Measurements from ENCODE around the gene TMEM214. TPM values are rescaled to one million over a fixed set of nuclear protein-coding genes. Genes with fewer than 3 reads are reported as not detected.

The TMEM214 gene
- total RNA-seq, 4 donors from 2014 or later: 26.7 to 47.7 (median 35.3) TPM

GRCh38 chr2:27021253-27022049 lies 11.3 kb upstream of the TMEM214 start:
- WGBS: 84% methylated on average over 11 of the region's 11 CpGs
- Histone ChIP-seq H3K27me3 (no peaks in the 10 kb centered on the region), H3K4me3 (no peak overlapping the region), H3K36me3 (peaks cover 8 to 46% (median 45%) of the 10 kb centered on the region in 4 donors), H3K27ac (replicated peaks in 1 of 4) (no peak overlapping the region), H3K4me1 (peaks cover 6 to 23% (median 16%) of the 10 kb centered on the region in 4 donors), H3K9me3 (no peaks in the 10 kb centered on the region)
- intact Hi-C loops (cut with DNase I): no loop called here
- no peak for DNase-seq (ENCODE audit: extremely low spot score)
- no peak for TF ChIP-seq CTCF (IDR thresholded peaks at IDR 0.05)
- TF ChIP-seq EP300 (IDR thresholded peaks at IDR 0.05): no peak
- no peak for TF ChIP-seq POLR2AphosphoS5 (IDR thresholded peaks at IDR 0.05)
- no peak for TF ChIP-seq POLR2A (IDR thresholded peaks at IDR 0.05; ENCODE audit: low read depth)

GRCh38 chr2:27023740-27024139 lies 9.0 kb upstream of the TMEM214 start:
- no peak overlapping the region for H3K27ac ChIP-seq (replicated peaks in 1 of 4)
- no peaks in the 10 kb centered on the region for H3K27me3 ChIP-seq
- intact Hi-C loops (cut with DNase I): no loop called here
- no peak for DNase-seq (ENCODE audit: extremely low spot score)
- no peak overlapping the region for H3K4me3 ChIP-seq
- no peak for TF ChIP-seq CTCF (IDR thresholded peaks at IDR 0.05)
- TF ChIP-seq POLR2AphosphoS5 (IDR thresholded peaks at IDR 0.05): no peak
- TF ChIP-seq EP300 (IDR thresholded peaks at IDR 0.05): no peak
- TF ChIP-seq POLR2A (IDR thresholded peaks at IDR 0.05; ENCODE audit: low read depth): no peak
- H3K9me3 ChIP-seq: no peaks in the 10 kb centered on the region
- WGBS: 91% methylated on average over 7 of the region's 7 CpGs
- peaks cover 8 to 65% (median 62%) of the 10 kb centered on the region in 4 donors for H3K36me3 ChIP-seq
- peaks cover 0 to 11% (median 9%) of the 10 kb centered on the region in 4 donors for H3K4me1 ChIP-seq

GRCh38 chr2:27024188-27024587 lies 8.6 kb upstream of the TMEM214 start:
- TF ChIP-seq EP300 (IDR thresholded peaks at IDR 0.05) (no peak), POLR2A (IDR thresholded peaks at IDR 0.05; ENCODE audit: low read depth) (no peak), POLR2AphosphoS5 (IDR thresholded peaks at IDR 0.05) (no peak), CTCF (IDR thresholded peaks at IDR 0.05) (no peak)
- H3K4me3 ChIP-seq: no peak overlapping the region
- H3K27me3 ChIP-seq: no peaks in the 10 kb centered on the region
- peaks cover 0 to 11% (median 9%) of the 10 kb centered on the region in 4 donors for H3K4me1 ChIP-seq
- intact Hi-C loops (cut with DNase I): no loop called here
- DNase-seq (ENCODE audit: extremely low spot score): no peak
- H3K36me3 ChIP-seq: peaks cover 8 to 67% (median 63%) of the 10 kb centered on the region in 4 donors
- no peaks in the 10 kb centered on the region for H3K9me3 ChIP-seq
- no peak overlapping the region for H3K27ac ChIP-seq (replicated peaks in 1 of 4)
- 92% methylated on average over 13 of the region's 18 CpGs for WGBS

- Histone ChIP-seq H3K27ac (replicated peaks in 1 of 4) (no peak overlapping the region), H3K4me1 (peaks cover 0 to 11% (median 9%) of the 10 kb centered on the region in 4 donors), H3K36me3 (peaks cover 8 to 68% (median 65%) of the 10 kb centered on the region in 4 donors), H3K4me3 (no peak overlapping the region), H3K27me3 (no peaks in the 10 kb centered on the region), H3K9me3 (no peaks in the 10 kb centered on the region)
- intact Hi-C loops (cut with DNase I): no loop called here
- 93% methylated on average over 12 of the region's 12 CpGs for WGBS
- TF ChIP-seq POLR2A (IDR thresholded peaks at IDR 0.05; ENCODE audit: low read depth): no peak
- no peak for TF ChIP-seq CTCF (IDR thresholded peaks at IDR 0.05)
- no peak for TF ChIP-seq EP300 (IDR thresholded peaks at IDR 0.05)
- no peak for TF ChIP-seq POLR2AphosphoS5 (IDR thresholded peaks at IDR 0.05)
- no peak for DNase-seq (ENCODE audit: extremely low spot score)
Measured at GRCh38 chr2:27024812-27025211, 8.0 kb upstream of the TMEM214 start.

Data from esophagus muscularis mucosa (tissue), 4 donors.